A549 (cell line): ENCODE measurements around the gene TMEM176B. TPM values are rescaled to one million over a fixed set of nuclear protein-coding genes. Genes with fewer than 3 reads are reported as not detected.

Experiments
- ATAC-seq, 2 experiments: fragments of 200-7000 bp in 1 of 2; fragments of >200 bp in 1 of 2; cut with Nextera tagmentation in 1 of 2; cut with Tn5 transposase in 1 of 2; 3 replicates each; pipeline versions ENCODE4 v1.8.0 to v1.9.1; 2018 to 2020; ENCODE audit warnings: mild to moderate bottlenecking in 1 of 2, moderate library complexity in 1 of 2
- CTCF ChIA-PET: fragments of 300-600 bp; sonication (Branson Sonifier 250); formaldehyde crosslinking; extraction: SDS; loops from one replicate; lab custom pipeline; 2021; ENCODE audit warnings: antibody characterized with exemption, inconsistent platforms; lab: Yijun Ruan, JAX
- POLR2A ChIA-PET: fragments of 350-600 bp; formaldehyde crosslinking; extraction: SDS; loops from one replicate; lab custom pipeline; 2021; ENCODE audit warnings: antibody characterized with exemption, inconsistent platforms; lab: Yijun Ruan, JAX
- DNase-seq, 2 experiments: peaks; one replicate each; pipeline versions ENCODE4 v3.0.0 to v3.0.0-alpha.2; 2011 to 2016; ENCODE audit warnings: low read depth in 1 of 2, low spot score in 1 of 2
- FAIRE-seq: peaks from 2 replicates; lab custom pipeline; 2011; peaks lifted over from hg19 to GRCh38; lab: Jason Lieb, UNC
- H3K27ac ChIP-seq, 2 experiments: fragments of >200 bp; sonication (Bioruptor Twin); formaldehyde crosslinking; 3 replicates each; pipeline ENCODE4 v1.5.1; 2016 to 2017
- H3K4me1 ChIP-seq: fragments of >200 bp; sonication (Bioruptor Twin); formaldehyde crosslinking; 3 replicates; pipeline ENCODE4 v1.6.1; 2016
- H3K4me2 ChIP-seq: fragments of >200 bp; sonication (Bioruptor Twin); formaldehyde crosslinking; 3 replicates; pipeline ENCODE4 v1.6.1; 2016
- H3K4me3 ChIP-seq: fragments of >200 bp; sonication (Bioruptor Twin); formaldehyde crosslinking; 3 replicates; pipeline ENCODE4 v1.5.1; 2016
- H3K9me3 ChIP-seq: fragments of >200 bp; sonication (Bioruptor Twin); formaldehyde crosslinking; 3 replicates; pipeline ENCODE4 v1.6.1; 2016
- CBX2 ChIP-seq: fragments of 200-600 bp; sonication (generic); IDR thresholded peaks from 2 replicates; pipeline ENCODE4 v1.6.1; 2016; ENCODE audit warnings: low read depth, mild to moderate bottlenecking, borderline replicate concordance
- CEBPB ChIP-seq, 2 experiments: fragments of >200 bp in 1 of 2; sonication (Bioruptor Twin) in 1 of 2; formaldehyde crosslinking in 1 of 2; IDR thresholded peaks; 2 replicates each; pipeline ENCODE4 v1.6.1; 2012 to 2016
- CHD4 ChIP-seq: fragments of 200-600 bp; sonication (generic); IDR thresholded peaks from 2 replicates; pipeline ENCODE4 v1.6.1; 2016; ENCODE audit warnings: antibody characterized with exemption, mild to moderate bottlenecking, borderline replicate concordance
- EHMT2 ChIP-seq: fragments of 200-600 bp; sonication (generic); IDR thresholded peaks from 2 replicates; pipeline ENCODE4 v1.6.1; 2016; ENCODE audit warnings: antibody characterized with exemption, low read depth, mild to moderate bottlenecking, moderate library complexity
- EP300 ChIP-seq, 2 experiments: fragments of >200 bp; sonication (Bioruptor Twin); formaldehyde crosslinking; IDR thresholded peaks; 2 replicates in 1 of 2; 3 replicates in 1 of 2; pipeline ENCODE4 v1.6.1; 2016 to 2017
- ESRRA ChIP-seq: fragments of 150-350 bp; IDR thresholded peaks from 2 replicates; pipeline ENCODE4 v1.6.1; 2014; ENCODE audit warnings: mild to moderate bottlenecking, low read length, borderline replicate concordance
- FOSB ChIP-seq: fragments of 250-450 bp; sonication (Bioruptor Pico); IDR thresholded peaks from 2 replicates; pipeline ENCODE4 v1.5.0; 2020; ENCODE audit warnings: mild to moderate bottlenecking, moderate library complexity
- HDAC2 ChIP-seq: fragments of 200-600 bp; sonication (generic); IDR thresholded peaks from 2 replicates; pipeline ENCODE4 v1.6.1; 2016
- HEYL ChIP-seq: fragments of 250-450 bp; sonication (Bioruptor Pico); IDR thresholded peaks from 2 replicates; pipeline ENCODE4 v1.8.0; 2021; ENCODE audit warnings: mild to moderate bottlenecking, moderate library complexity
- HOXA7 ChIP-seq: fragments of 250-450 bp; sonication (Bioruptor Pico); IDR thresholded peaks from 2 replicates; pipeline ENCODE4 v1.5.0; 2020; ENCODE audit warnings: mild to moderate bottlenecking, moderate library complexity
- JUNB ChIP-seq: fragments of >200 bp; sonication (Bioruptor Twin); formaldehyde crosslinking; IDR thresholded peaks from 2 replicates; pipeline ENCODE4 v1.6.1; 2016
- KDM1A ChIP-seq: fragments of 200-600 bp; sonication (generic); IDR thresholded peaks from 2 replicates; pipeline ENCODE4 v1.6.1; 2016; ENCODE audit warnings: low read depth, mild to moderate bottlenecking
- KDM5A ChIP-seq: fragments of 200-600 bp; sonication (generic); IDR thresholded peaks from 2 replicates; pipeline ENCODE4 v1.6.1; 2016; ENCODE audit warnings: antibody characterized with exemption, mild to moderate bottlenecking
- MAFK ChIP-seq: fragments of 450-650 bp; IDR thresholded peaks from 2 replicates; pipeline ENCODE4 v1.6.1; 2014; ENCODE audit not compliant: partially characterized antibody
- MYC ChIP-seq: IDR thresholded peaks from 2 replicates; pipeline ENCODE4 v1.6.1; 2012; ENCODE audit warnings: mild to moderate bottlenecking, inconsistent platforms, low read length, improper control_type of control experiment, borderline replicate concordance
- NR3C1 ChIP-seq: fragments of >200 bp; sonication (Bioruptor Twin); formaldehyde crosslinking; IDR thresholded peaks from 3 replicates; pipeline ENCODE4 v1.6.1; 2017
- PHF8 ChIP-seq: fragments of 200-600 bp; sonication (generic); IDR thresholded peaks from 2 replicates; pipeline ENCODE4 v1.6.1; 2016; ENCODE audit warnings: low read depth, mild to moderate bottlenecking, antibody characterized with exemption, moderate library complexity, borderline replicate concordance
- POLR2AphosphoS2 ChIP-seq: conservative IDR thresholded peaks from 2 replicates; pipeline ENCODE4 v1.6.1; 2012; ENCODE audit warnings: low read length, improper control_type of control experiment, inconsistent platforms
- RAD21 ChIP-seq, 2 experiments: fragments of >200 bp in 1 of 2; sonication (Bioruptor Twin) in 1 of 2; formaldehyde crosslinking in 1 of 2; IDR thresholded peaks in 1 of 2; conservative IDR thresholded peaks in 1 of 2; 2 replicates in 1 of 2; 3 replicates in 1 of 2; pipeline ENCODE4 v1.6.1; 2012 to 2018; ENCODE audit warnings: inconsistent platforms in 1 of 2
- RARB ChIP-seq: fragments of 250-450 bp; sonication (Bioruptor Pico); IDR thresholded peaks from 2 replicates; pipeline ENCODE4 v1.8.0; 2021; ENCODE audit warnings: mild to moderate bottlenecking, moderate library complexity
- RCOR1 ChIP-seq: fragments of 150-350 bp; IDR thresholded peaks from 2 replicates; pipeline ENCODE4 v1.6.1; 2014; ENCODE audit warnings: antibody characterized with exemption, low read length, low read depth
- RFX5 ChIP-seq: fragments of 450-650 bp; IDR thresholded peaks from 2 replicates; pipeline ENCODE4 v1.7.1; 2014; ENCODE audit warnings: antibody characterized with exemption, mild to moderate bottlenecking, moderate library complexity
- RNF2 ChIP-seq: fragments of 200-600 bp; sonication (generic); IDR thresholded peaks from 2 replicates; pipeline ENCODE4 v1.6.1; 2016; ENCODE audit warnings: low read depth, mild to moderate bottlenecking, antibody characterized with exemption, moderate library complexity, borderline replicate concordance
- SMC3 ChIP-seq: fragments of >200 bp; sonication (Bioruptor Twin); formaldehyde crosslinking; IDR thresholded peaks from 3 replicates; pipeline ENCODE4 v1.6.1; 2018; ENCODE audit warnings: inconsistent platforms
- SREBF2 ChIP-seq: fragments of 450-650 bp; IDR thresholded peaks from 2 replicates; pipeline ENCODE4 v1.6.1; 2014; ENCODE audit warnings: mild to moderate bottlenecking, moderate library complexity
- TP53 ChIP-seq: fragments of 250-450 bp; sonication (Bioruptor Pico); IDR thresholded peaks from 2 replicates; pipeline ENCODE4 v1.5.0; 2021; ENCODE audit warnings: mild to moderate bottlenecking, moderate library complexity
- ZC3H11A ChIP-seq: fragments of 450-650 bp; IDR thresholded peaks from 2 replicates; pipeline ENCODE4 v1.6.1; 2014; ENCODE audit warnings: antibody characterized with exemption, mild to moderate bottlenecking
- ZFP36 ChIP-seq: fragments of 450-650 bp; IDR thresholded peaks from 2 replicates; pipeline ENCODE4 v1.6.1; 2014; ENCODE audit warnings: borderline replicate concordance; ENCODE audit not compliant: partially characterized antibody
- ZNF302 ChIP-seq: fragments of 250-450 bp; sonication (Bioruptor Pico); IDR thresholded peaks from 2 replicates; pipeline ENCODE4 v1.9.0; 2021; ENCODE audit warnings: inconsistent platforms, mild to moderate bottlenecking, moderate library complexity
- WGBS: methylation state at CpG from one replicate; pipeline ENCODE4 v1.1.6; 2017; ENCODE audit errors: missing lambda C conversion rate; 5-methylcytosine and 5-hydroxymethylcytosine counted together
- polyA plus RNA-seq, 4 experiments: library from polyadenylated mRNA; depleted of rRNA in 3 of 4; stranded (reverse); fragments of >200 nt; fragmentation: RNase III in 1 of 4; extraction: RNeasy Plus Mini Kit Qiagen cat#74134 plus additional on column Dnase treatment in 1 of 4; gene quantifications; 2 replicates in 3 of 4; 3 replicates in 1 of 4; pipeline ENCODE4 v1.2.3, GENCODE V29; 2011 to 2017
- TF ChIP-seq, protein P1 (sequence below): IDR thresholded peaks from 2 replicates; pipeline ENCODE4 v1.6.1; 2012
- TF ChIP-seq, protein P2 (sequence below): fragments of >200 bp; sonication (Bioruptor Twin); formaldehyde crosslinking; IDR thresholded peaks from 2 replicates; pipeline ENCODE4 v1.6.1; 2016
- TF ChIP-seq, protein P3 (sequence below): fragments of >200 bp; sonication (Bioruptor Twin); formaldehyde crosslinking; IDR thresholded peaks from 3 replicates; pipeline ENCODE4 v1.6.1; 2016
- TF ChIP-seq, protein P4 (sequence below): fragments of 250-450 bp; sonication (Bioruptor Pico); IDR thresholded peaks from 2 replicates; pipeline ENCODE4 v1.5.0; 2021; ENCODE audit warnings: mild to moderate bottlenecking, moderate library complexity, borderline replicate concordance

TMEM176B gene
- polyA plus RNA-seq, 2 of the 4 experiments (the other 2 are of a cell fraction): 0.10 TPM; not detected in 1

DNA sequence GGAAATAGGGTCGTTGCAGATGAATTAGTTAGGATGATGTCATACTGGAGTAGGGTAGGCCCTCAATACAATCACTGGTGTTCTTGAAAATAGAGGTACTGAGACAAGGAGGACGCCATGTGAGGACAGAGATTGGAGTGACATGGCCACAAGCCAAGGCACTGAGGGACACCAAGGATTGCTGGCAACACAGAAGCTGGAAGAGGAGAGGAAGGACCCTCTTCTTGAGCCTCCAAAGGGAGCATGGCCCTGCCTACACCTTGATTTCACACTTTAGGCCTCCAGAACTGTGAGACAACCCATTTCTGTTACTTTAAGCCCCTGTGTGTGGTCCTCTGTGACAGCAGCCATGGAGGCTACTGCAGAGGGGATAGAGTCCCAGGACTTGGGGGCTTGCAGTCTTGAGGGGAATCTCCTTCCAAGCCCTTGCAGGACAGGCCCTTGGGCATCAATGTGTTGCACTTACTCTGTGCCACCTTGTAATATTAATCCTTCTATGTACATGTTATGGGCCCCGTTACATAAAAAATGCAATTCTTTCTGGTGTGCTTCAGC is 48.5 kb upstream of the TMEM176B start:
- DNase-seq (no peak), FAIRE-seq (no peak), ATAC-seq (no peak)
- no peak overlapping the region for H3K4me2 ChIP-seq
- TF ChIP-seq RFX5: no peak
- no peak for TF ChIP-seq CHD4
- no peak for TF ChIP-seq CBX2
- TF ChIP-seq, protein P1, sequence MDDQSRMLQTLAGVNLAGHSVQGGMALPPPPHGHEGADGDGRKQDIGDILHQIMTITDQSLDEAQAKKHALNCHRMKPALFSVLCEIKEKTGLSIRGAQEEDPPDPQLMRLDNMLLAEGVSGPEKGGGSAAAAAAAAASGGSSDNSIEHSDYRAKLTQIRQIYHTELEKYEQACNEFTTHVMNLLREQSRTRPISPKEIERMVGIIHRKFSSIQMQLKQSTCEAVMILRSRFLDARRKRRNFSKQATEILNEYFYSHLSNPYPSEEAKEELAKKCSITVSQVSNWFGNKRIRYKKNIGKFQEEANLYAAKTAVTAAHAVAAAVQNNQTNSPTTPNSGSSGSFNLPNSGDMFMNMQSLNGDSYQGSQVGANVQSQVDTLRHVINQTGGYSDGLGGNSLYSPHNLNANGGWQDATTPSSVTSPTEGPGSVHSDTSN: no peak
- TF ChIP-seq NR3C1: no peak
- TF ChIP-seq RAD21 (conservative IDR thresholded peaks at IDR 0.05 in 1 of 2, IDR thresholded peaks at IDR 0.05 in 1 of 2): no peak
- no peak for TF ChIP-seq RARB (CRISPR knock-in tag)
- no peak for TF ChIP-seq CEBPB (IDR thresholded peaks at IDR 0.05)
- no peak for TF ChIP-seq ZFP36
- TF ChIP-seq ZNF302 (CRISPR knock-in tag): no peak
- TF ChIP-seq JUNB: no peak
- TF ChIP-seq MYC: no peak
- TF ChIP-seq, protein P2, sequence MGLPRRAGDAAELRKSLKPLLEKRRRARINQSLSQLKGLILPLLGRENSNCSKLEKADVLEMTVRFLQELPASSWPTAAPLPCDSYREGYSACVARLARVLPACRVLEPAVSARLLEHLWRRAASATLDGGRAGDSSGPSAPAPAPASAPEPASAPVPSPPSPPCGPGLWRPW: no peak
- TF ChIP-seq EP300 (IDR thresholded peaks at IDR 0.05): no peak
- no peak for TF ChIP-seq HEYL (CRISPR knock-in tag)
- no peak for TF ChIP-seq FOSB
- no peaks in the 10 kb centered on the region for H3K9me3 ChIP-seq
- no peak overlapping the region for H3K27ac ChIP-seq
- POLR2A ChIA-PET: no interaction called here
- no peaks in the 10 kb centered on the region for H3K4me1 ChIP-seq
- CTCF ChIA-PET: no interaction called here
- no peak overlapping the region for H3K4me3 ChIP-seq
- WGBS: 16% methylated on average over 3 of the region's 3 CpGs

DNA sequence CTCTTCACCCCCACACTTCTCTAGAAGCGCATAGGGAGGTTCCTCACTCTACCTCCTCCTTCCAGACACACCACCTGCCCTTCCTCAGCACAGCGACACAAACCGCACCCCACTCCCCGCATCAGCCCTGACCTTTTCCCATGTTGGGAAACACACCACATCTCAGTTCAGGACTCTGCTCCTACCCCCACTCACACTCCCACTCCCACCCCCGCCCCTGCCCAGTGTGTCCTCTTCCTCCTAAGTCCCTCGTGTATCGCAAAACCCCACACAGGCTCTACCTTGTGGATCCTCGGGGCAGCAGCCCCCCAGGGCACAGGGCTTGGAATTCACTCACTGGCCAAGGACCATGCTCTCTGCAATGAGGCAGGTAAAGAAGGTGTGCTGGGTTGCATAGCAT is 47.9 kb upstream of the TMEM176B start:
- WGBS: 58% methylated on average over 5 of the region's 8 CpGs
- no peak overlapping the region for H3K4me2 ChIP-seq
- H3K4me3 ChIP-seq: no peak overlapping the region
- no peaks in the 10 kb centered on the region for H3K9me3 ChIP-seq
- no peak for TF ChIP-seq MAFK
- no peak for TF ChIP-seq ZNF302 (CRISPR knock-in tag)
- DNase-seq: no peak
- no peak overlapping the region for H3K27ac ChIP-seq
- CTCF ChIA-PET: no interaction called here
- ATAC-seq: no peak
- no peaks in the 10 kb centered on the region for H3K4me1 ChIP-seq
- no peak for FAIRE-seq
- POLR2A ChIA-PET: no interaction called here

DNA sequence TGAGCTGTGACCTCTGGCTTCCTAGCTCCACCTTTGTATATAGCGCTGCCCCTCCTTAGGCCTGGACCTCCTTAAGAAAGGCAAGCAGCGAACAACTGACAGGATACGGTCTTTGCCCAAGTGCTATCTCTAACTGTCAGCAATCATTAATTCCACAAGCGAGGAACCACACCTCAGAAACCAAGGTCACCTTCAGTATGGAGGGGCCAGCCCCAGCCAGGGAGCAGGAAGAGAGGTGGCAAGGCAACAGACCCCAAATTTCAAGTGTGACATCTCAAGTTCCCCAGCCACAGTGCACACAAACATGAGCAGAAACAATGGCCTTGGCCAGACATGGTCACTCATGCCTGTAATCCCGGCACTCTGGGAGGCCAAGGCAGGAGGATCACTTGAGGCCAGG is 47.4 kb upstream of the TMEM176B start:
- whole genome bisulfite sequencing: 43% methylated on average over 5 of the region's 5 CpGs
- DNase-seq (no peak), FAIRE-seq (no peak), ATAC-seq (no peak)
- CTCF ChIA-PET: no interaction called here
- no peak overlapping the region for H3K4me3 ChIP-seq
- POLR2A ChIA-PET: no interaction called here
- no peaks in the 10 kb centered on the region for H3K9me3 ChIP-seq
- TF ChIP-seq, protein P3, sequence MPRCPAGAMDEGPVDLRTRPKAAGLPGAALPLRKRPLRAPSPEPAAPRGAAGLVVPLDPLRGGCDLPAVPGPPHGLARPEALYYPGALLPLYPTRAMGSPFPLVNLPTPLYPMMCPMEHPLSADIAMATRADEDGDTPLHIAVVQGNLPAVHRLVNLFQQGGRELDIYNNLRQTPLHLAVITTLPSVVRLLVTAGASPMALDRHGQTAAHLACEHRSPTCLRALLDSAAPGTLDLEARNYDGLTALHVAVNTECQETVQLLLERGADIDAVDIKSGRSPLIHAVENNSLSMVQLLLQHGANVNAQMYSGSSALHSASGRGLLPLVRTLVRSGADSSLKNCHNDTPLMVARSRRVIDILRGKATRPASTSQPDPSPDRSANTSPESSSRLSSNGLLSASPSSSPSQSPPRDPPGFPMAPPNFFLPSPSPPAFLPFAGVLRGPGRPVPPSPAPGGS: no peak
- TF ChIP-seq RCOR1 (no peak), KDM5A (no peak), HOXA7 (no peak), RARB (CRISPR knock-in tag) (no peak), KDM1A (no peak), TP53 (CRISPR knock-in tag) (no peak), POLR2AphosphoS2 (no peak), HDAC2 (no peak), ZC3H11A (no peak), ESRRA (no peak), PHF8 (no peak), RNF2 (no peak), EHMT2 (no peak), SMC3 (no peak), SREBF2 (no peak), FOSB (no peak), RFX5 (no peak)
- TF ChIP-seq, protein P4, sequence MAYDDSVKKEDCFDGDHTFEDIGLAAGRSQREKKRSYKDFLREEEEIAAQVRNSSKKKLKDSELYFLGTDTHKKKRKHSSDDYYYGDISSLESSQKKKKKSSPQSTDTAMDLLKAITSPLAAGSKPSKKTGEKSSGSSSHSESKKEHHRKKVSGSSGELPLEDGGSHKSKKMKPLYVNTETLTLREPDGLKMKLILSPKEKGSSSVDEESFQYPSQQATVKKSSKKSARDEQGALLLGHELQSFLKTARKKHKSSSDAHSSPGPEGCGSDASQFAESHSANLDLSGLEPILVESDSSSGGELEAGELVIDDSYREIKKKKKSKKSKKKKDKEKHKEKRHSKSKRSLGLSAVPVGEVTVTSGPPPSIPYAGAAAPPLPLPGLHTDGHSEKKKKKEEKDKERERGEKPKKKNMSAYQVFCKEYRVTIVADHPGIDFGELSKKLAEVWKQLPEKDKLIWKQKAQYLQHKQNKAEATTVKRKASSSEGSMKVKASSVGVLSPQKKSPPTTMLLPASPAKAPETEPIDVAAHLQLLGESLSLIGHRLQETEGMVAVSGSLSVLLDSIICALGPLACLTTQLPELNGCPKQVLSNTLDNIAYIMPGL (CRISPR knock-in tag): no peak
- no peak overlapping the region for H3K27ac ChIP-seq
- H3K4me2 ChIP-seq: no peak overlapping the region
- H3K4me1 ChIP-seq: no peaks in the 10 kb centered on the region
